AG10803 (cell line): ENCODE measurements around the gene TMEM207.
"Not testable (repeated sequence)": the region's sequence is repeated elsewhere in the genome, so short reads cannot be mapped to it uniquely, and the experiment has no call there.

Source experiments
- DNase-seq: peaks from one replicate; pipeline ENCODE4 v3.0.0; 2010; ENCODE audit warnings: low read depth
- H3K4me3 ChIP-seq: 2 replicates; pipeline ENCODE4 v1.5.1; 2011; ENCODE audit warnings: mild to moderate bottlenecking, low read length, control low read depth
- TF ChIP-seq, protein P1 (sequence below): conservative IDR thresholded peaks from 2 replicates; pipeline ENCODE4 v1.5.1; 2011; ENCODE audit warnings: mild to moderate bottlenecking, low read length, control low read depth, inconsistent platforms

The TMEM207 gene

DNA sequence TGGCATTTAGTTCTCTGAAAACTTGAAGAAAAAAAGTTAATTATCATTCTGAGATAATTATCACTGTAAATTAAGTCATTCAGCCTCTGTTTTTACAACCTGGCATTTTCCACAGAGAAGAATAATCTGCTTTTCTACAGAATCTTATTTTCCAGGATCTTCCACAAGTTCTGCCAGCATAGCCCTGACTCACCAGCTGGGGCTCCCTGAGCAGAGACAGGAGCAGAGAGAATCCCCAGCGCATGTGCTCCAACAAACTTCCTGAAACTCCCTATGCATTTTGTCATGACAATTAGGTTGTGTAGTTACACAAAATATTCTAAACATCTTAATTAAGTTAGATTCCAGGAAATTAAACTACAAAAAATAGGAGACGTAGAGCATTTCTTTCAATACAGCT, 32.1 kb upstream of the TMEM207 start:
- no peak for DNase-seq
- H3K4me3 ChIP-seq, result no peak overlapping the region
- TF ChIP-seq, protein P1, sequence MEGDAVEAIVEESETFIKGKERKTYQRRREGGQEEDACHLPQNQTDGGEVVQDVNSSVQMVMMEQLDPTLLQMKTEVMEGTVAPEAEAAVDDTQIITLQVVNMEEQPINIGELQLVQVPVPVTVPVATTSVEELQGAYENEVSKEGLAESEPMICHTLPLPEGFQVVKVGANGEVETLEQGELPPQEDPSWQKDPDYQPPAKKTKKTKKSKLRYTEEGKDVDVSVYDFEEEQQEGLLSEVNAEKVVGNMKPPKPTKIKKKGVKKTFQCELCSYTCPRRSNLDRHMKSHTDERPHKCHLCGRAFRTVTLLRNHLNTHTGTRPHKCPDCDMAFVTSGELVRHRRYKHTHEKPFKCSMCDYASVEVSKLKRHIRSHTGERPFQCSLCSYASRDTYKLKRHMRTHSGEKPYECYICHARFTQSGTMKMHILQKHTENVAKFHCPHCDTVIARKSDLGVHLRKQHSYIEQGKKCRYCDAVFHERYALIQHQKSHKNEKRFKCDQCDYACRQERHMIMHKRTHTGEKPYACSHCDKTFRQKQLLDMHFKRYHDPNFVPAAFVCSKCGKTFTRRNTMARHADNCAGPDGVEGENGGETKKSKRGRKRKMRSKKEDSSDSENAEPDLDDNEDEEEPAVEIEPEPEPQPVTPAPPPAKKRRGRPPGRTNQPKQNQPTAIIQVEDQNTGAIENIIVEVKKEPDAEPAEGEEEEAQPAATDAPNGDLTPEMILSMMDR, result peak; percentile 11; the same call in 1 of the 2 replicates

GRCh38 chr3:190473261-190473660, 23.6 kb upstream of the TMEM207 start:
- not testable (repeated sequence) for DNase-seq

GRCh38 chr3:190467922-190468321, 18.2 kb upstream of the TMEM207 start:
- H3K4me3 ChIP-seq, result no peak overlapping the region
- DNase-seq, result no peak
- TF ChIP-seq, protein P1, result no peak

More at GRCh38 chr3:190473261-190473660, 23.6 kb upstream of the TMEM207 start:
- H3K4me3 ChIP-seq, result not testable (repeated sequence)

DNA sequence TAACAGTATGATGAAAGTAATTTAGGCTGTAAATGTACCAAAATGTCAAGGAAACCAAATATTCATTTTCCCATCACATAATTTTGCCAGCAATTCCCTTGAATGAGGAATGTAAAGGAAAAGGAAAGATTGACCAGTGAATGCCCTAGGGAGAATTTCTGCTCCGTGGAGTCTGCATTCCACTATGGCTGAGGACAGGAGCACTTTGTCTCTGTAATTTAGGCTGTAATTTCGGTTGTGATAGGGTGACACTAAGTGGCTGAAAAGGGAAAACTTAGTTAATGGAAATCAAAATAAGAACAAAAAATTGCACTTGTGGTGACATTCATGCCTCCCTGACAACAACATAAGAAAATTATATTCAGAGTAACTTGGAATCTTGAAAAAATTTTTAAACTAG, 8.3 kb upstream of the TMEM207 start:
- DNase-seq, result peak; percentile 14
- H3K4me3 ChIP-seq, result no peak overlapping the region
- TF ChIP-seq, protein P1, result 0 out of 2 replicates have a peak, but pooled peaks have one; percentile 3

DNA sequence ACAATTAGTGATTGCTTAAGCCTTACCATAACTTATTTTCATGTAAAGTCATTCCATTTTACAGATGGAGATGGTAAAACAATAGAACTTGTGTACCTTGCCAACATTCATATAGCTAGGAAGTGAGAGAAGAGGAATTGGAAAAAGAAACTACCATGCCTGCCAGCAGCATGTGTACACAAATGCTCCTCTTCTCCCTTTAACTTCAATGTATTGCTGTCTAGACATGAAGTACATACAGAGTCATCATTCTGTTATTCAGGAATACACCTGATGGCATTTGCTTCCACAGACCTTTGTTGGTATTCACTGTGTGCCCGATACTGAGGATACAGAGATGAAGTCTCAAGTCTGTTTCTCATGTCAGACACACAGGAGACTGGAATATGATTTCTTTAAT, 7.1 kb upstream of the TMEM207 start:
- no peak for DNase-seq
- TF ChIP-seq, protein P1, result no peak
- H3K4me3 ChIP-seq, result no peak overlapping the region

- TF ChIP-seq, protein P1, result no peak
Measured at GRCh38 chr3:190455828-190456227, 6.1 kb upstream of the TMEM207 start.

GRCh38 chr3:190448256-190448655, 1.4 kb downstream of the TMEM207 start:
- DNase-seq, result no peak
- H3K4me3 ChIP-seq, result no peak overlapping the region
- TF ChIP-seq, protein P1, result no peak

More at GRCh38 chr3:190455828-190456227, 6.1 kb upstream of the TMEM207 start:
- DNase-seq, result no peak
- no peak overlapping the region for H3K4me3 ChIP-seq
